ENCODE results near the gene LARP6. TPM values are rescaled to one million over a fixed set of nuclear protein-coding genes. Genes with fewer than 3 reads are reported as not detected.

LARP6 gene
- total and polyA plus RNA-seq, 2 donors from 2014 or later, result 21.0 to 62.8 TPM

- Histone ChIP-seq H3K36me3 (ENCODE audit: control insufficient read depth in 2 of 3, insufficient read depth in 3 of 3, low read length in 3 of 3) (peaks cover 0 to 12% (median 10%) of the 10 kb centered on the region in 3 donors), H3K4me1 (ENCODE audit: control insufficient read depth in 2 of 3, insufficient read depth in 2 of 3, low read depth in 1 of 3, low read length in 3 of 3) (peaks cover 0 to 4% (median 0%) of the 10 kb centered on the region in 3 donors), H3K27ac (ENCODE audit: low read depth in 2 of 2, low read length in 2 of 2) (no peak overlapping the region), H3K9me3 (ENCODE audit: control insufficient read depth in 2 of 3, insufficient read depth in 1 of 3, low read length in 3 of 3) (no peaks in the 10 kb centered on the region), H3K4me3 (ENCODE audit: low read length in 3 of 3) (no peak overlapping the region), H3K27me3 (ENCODE audit: control insufficient read depth, insufficient read depth, low read length) (no peaks in the 10 kb centered on the region), H3K9ac (ENCODE audit: low read length in 3 of 3) (no peak overlapping the region)
- intact Hi-C loops (cut with DNase I), result no loop called here
- FAIRE-seq (no peak), DNase-seq (no peak)
- TF ChIP-seq, protein P1, sequence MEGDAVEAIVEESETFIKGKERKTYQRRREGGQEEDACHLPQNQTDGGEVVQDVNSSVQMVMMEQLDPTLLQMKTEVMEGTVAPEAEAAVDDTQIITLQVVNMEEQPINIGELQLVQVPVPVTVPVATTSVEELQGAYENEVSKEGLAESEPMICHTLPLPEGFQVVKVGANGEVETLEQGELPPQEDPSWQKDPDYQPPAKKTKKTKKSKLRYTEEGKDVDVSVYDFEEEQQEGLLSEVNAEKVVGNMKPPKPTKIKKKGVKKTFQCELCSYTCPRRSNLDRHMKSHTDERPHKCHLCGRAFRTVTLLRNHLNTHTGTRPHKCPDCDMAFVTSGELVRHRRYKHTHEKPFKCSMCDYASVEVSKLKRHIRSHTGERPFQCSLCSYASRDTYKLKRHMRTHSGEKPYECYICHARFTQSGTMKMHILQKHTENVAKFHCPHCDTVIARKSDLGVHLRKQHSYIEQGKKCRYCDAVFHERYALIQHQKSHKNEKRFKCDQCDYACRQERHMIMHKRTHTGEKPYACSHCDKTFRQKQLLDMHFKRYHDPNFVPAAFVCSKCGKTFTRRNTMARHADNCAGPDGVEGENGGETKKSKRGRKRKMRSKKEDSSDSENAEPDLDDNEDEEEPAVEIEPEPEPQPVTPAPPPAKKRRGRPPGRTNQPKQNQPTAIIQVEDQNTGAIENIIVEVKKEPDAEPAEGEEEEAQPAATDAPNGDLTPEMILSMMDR (IDR thresholded peaks at IDR 0.05; ENCODE audit: borderline replicate concordance, extremely low read depth, insufficient read depth), result no peak
These were observed 16.5 kb downstream of the LARP6 start for GRCh38 chr15:70837476-70837875.

DNA sequence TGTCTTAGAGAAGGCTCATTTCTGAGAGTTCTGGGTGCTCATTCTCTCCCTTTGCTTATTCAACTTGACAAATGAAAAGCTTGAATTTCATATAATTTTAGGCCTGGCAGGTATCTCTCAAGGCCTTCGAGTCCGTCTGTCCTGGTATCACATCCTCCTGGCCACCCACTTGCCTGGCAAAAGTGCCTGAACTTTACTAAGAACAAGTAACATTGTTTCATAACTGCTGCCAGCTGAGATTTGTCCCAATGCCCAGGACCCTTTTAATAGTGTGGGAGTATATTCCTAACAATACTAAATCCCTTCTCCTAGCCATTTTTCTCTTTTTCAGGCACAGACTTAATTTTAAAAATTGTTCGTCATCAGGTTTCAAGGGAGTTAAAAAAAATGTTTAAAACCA is 18.1 kb downstream of the LARP6 start:
- no peak for FAIRE-seq
- H3K27ac ChIP-seq (ENCODE audit: low read depth in 2 of 2, low read length in 2 of 2), result no peak overlapping the region
- no peak for DNase-seq
- peaks cover 0 to 11% (median 4%) of the 10 kb centered on the region in 3 donors for H3K4me1 ChIP-seq (ENCODE audit: control insufficient read depth in 2 of 3, insufficient read depth in 2 of 3, low read depth in 1 of 3, low read length in 3 of 3)
- H3K9me3 ChIP-seq (ENCODE audit: control insufficient read depth in 2 of 3, insufficient read depth in 1 of 3, low read length in 3 of 3), result no peaks in the 10 kb centered on the region
- intact Hi-C loops (cut with DNase I), result no loop called here
- H3K36me3 ChIP-seq (ENCODE audit: control insufficient read depth in 2 of 3, insufficient read depth in 3 of 3, low read length in 3 of 3), result peaks cover 0 to 12% (median 10%) of the 10 kb centered on the region in 3 donors
- H3K4me3 ChIP-seq (ENCODE audit: low read length in 3 of 3), result no peak overlapping the region
- TF ChIP-seq, protein P1 (IDR thresholded peaks at IDR 0.05; ENCODE audit: borderline replicate concordance, extremely low read depth, insufficient read depth), result no peak
- H3K27me3 ChIP-seq (ENCODE audit: control insufficient read depth, insufficient read depth, low read length), result no peaks in the 10 kb centered on the region
- no peak overlapping the region for H3K9ac ChIP-seq (ENCODE audit: low read length in 3 of 3)

- FAIRE-seq, result no peak
- peaks cover 0 to 14% (median 6%) of the 10 kb centered on the region in 3 donors for H3K4me1 ChIP-seq (ENCODE audit: control insufficient read depth in 2 of 3, insufficient read depth in 2 of 3, low read depth in 1 of 3, low read length in 3 of 3)
- intact Hi-C loops (cut with DNase I), result no loop called here
- no peak overlapping the region for H3K27ac ChIP-seq (ENCODE audit: low read depth in 2 of 2, low read length in 2 of 2)
- no peaks in the 10 kb centered on the region for H3K9me3 ChIP-seq (ENCODE audit: control insufficient read depth in 2 of 3, insufficient read depth in 1 of 3, low read length in 3 of 3)
- H3K9ac ChIP-seq (ENCODE audit: low read length in 3 of 3), result no peak overlapping the region
- no peaks in the 10 kb centered on the region for H3K27me3 ChIP-seq (ENCODE audit: control insufficient read depth, insufficient read depth, low read length)
- no peak overlapping the region for H3K4me3 ChIP-seq (ENCODE audit: low read length in 3 of 3)
- TF ChIP-seq, protein P1 (IDR thresholded peaks at IDR 0.05; ENCODE audit: borderline replicate concordance, extremely low read depth, insufficient read depth), result no peak
- no peak for DNase-seq
- peaks cover 0 to 12% (median 10%) of the 10 kb centered on the region in 3 donors for H3K36me3 ChIP-seq (ENCODE audit: control insufficient read depth in 2 of 3, insufficient read depth in 3 of 3, low read length in 3 of 3)
These were observed 18.5 kb downstream of the LARP6 start for GRCh38 chr15:70835415-70835814.

DNA sequence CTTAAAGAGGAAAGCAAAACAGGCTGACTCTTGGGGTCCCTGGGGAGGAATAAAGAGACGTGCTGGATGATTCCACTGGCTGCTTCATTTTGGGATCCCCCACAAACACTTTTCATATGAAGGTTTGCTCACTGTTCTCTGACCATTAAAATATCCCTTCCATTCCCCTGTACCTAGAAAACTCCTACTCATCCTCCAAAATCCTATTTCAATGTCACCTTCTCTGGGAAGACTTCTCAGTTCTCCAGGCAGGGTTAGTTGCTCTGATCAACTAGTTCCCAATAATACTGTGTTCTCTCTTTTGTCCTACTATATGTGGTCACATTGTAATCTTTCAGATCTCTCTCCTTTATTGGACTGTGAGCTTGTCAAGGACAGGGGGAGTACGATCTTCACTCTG is 19.0 kb downstream of the LARP6 start:
- Histone ChIP-seq H3K4me3 (ENCODE audit: low read length in 3 of 3) (no peak overlapping the region), H3K9ac (ENCODE audit: low read length in 3 of 3) (no peak overlapping the region), H3K27ac (ENCODE audit: low read depth in 2 of 2, low read length in 2 of 2) (no peak overlapping the region), H3K4me1 (ENCODE audit: control insufficient read depth in 2 of 3, insufficient read depth in 2 of 3, low read depth in 1 of 3, low read length in 3 of 3) (peaks cover 0 to 18% (median 8%) of the 10 kb centered on the region in 3 donors), H3K36me3 (ENCODE audit: control insufficient read depth in 2 of 3, insufficient read depth in 3 of 3, low read length in 3 of 3) (peaks cover 0 to 12% (median 10%) of the 10 kb centered on the region in 3 donors), H3K27me3 (ENCODE audit: control insufficient read depth, insufficient read depth, low read length) (no peaks in the 10 kb centered on the region), H3K9me3 (ENCODE audit: control insufficient read depth in 2 of 3, insufficient read depth in 1 of 3, low read length in 3 of 3) (no peaks in the 10 kb centered on the region)
- FAIRE-seq (no peak), DNase-seq (no peak)
- intact Hi-C loops (cut with DNase I), result no loop called here
- TF ChIP-seq, protein P1 (IDR thresholded peaks at IDR 0.05; ENCODE audit: borderline replicate concordance, extremely low read depth, insufficient read depth), result no peak
